ENCODE results near the gene HMOX1.
"Not testable (repeated sequence)": the region's sequence is repeated elsewhere in the genome, so short reads cannot be mapped to it uniquely, and the experiment has no call there.

The HMOX1 gene

GRCh38 chr22:35381424-35382009 lies 621 bp downstream of the HMOX1 start:
- DNase-seq = peak; percentile 24

- no peak for DNase-seq
Measured at GRCh38 chr22:35383679-35384071, 2.8 kb downstream of the HMOX1 start.

- DNase-seq = no peak
Measured at GRCh38 chr22:35384527-35384926, 3.6 kb downstream of the HMOX1 start.

GRCh38 chr22:35384975-35385588 lies 4.2 kb downstream of the HMOX1 start:
- no peak for DNase-seq

GRCh38 chr22:35386670-35387288 lies 5.9 kb downstream of the HMOX1 start:
- DNase-seq = no peak

GRCh38 chr22:35390933-35391332 lies 10.0 kb downstream of the HMOX1 start:
- DNase-seq = no peak

GRCh38 chr22:35392357-35392756 lies 11.5 kb downstream of the HMOX1 start:
- no peak for DNase-seq

GRCh38 chr22:35393116-35394010 lies 12.5 kb downstream of the HMOX1 start:
- DNase-seq = no peak

GRCh38 chr22:35394011-35394312 lies 13.1 kb downstream of the HMOX1 start:
- no peak for DNase-seq

- DNase-seq = no peak
Measured at GRCh38 chr22:35394810-35395563, 14.1 kb downstream of the HMOX1 start.

- DNase-seq = not testable (repeated sequence)
Measured at GRCh38 chr22:35396622-35397021, 15.7 kb downstream of the HMOX1 start.

- no peak for DNase-seq
Measured at GRCh38 chr22:35397095-35397904, 16.4 kb downstream of the HMOX1 start.

GRCh38 chr22:35398591-35398973 lies 17.7 kb downstream of the HMOX1 start:
- DNase-seq = no peak

GRCh38 chr22:35399114-35399677 lies 18.3 kb downstream of the HMOX1 start:
- no peak for DNase-seq

GRCh38 chr22:35399678-35400500 lies 19.0 kb downstream of the HMOX1 start, which contains the start of gene MCM5:
MCM5 (plus strand) TSS chr22:35400140; CDS start chr22:35400439, 299 bp downstream.
- peak; percentile 99 for DNase-seq

- DNase-seq = no peak
Measured at GRCh38 chr22:35400501-35400790, 19.6 kb downstream of the HMOX1 start.

- no peak for DNase-seq
Measured at GRCh38 chr22:35401863-35402262, 21.0 kb downstream of the HMOX1 start.

- DNase-seq = no peak
Measured at GRCh38 chr22:35403356-35403755, 22.5 kb downstream of the HMOX1 start.

- DNase-seq = no peak
Measured at GRCh38 chr22:35404176-35404575, 23.3 kb downstream of the HMOX1 start.

- DNase-seq = no peak
Measured at GRCh38 chr22:35406443-35406842, 25.5 kb downstream of the HMOX1 start.

- no peak for DNase-seq
Measured at GRCh38 chr22:35407362-35407761, 26.5 kb downstream of the HMOX1 start.

All from eye (tissue), 1 donor.